ENCODE results near the gene GPR183.

GPR183 gene

GRCh38 chr13:99264051-99264450 is 43.1 kb downstream of the GPR183 start:
- H4K20me1 ChIP-seq (ENCODE audit: insufficient read depth, low read length, poor library complexity, severe bottlenecking), result peaks cover 18% of the 10 kb centered on the region
- no peaks in the 10 kb centered on the region for H3K9me3 ChIP-seq (ENCODE audit: insufficient read depth, low read depth, low read length)

GRCh38 chr13:99263126-99263785 is 43.9 kb downstream of the GPR183 start:
- Histone ChIP-seq H3K4me2 (ENCODE audit: low read depth, low read length, poor library complexity, severe bottlenecking) (peak overlapping the region; percentile 60), H3K9me3 (ENCODE audit: insufficient read depth, low read depth, low read length) (no peaks in the 10 kb centered on the region), H3K79me2 (ENCODE audit: insufficient read depth, low read length) (peaks cover 64% of the 10 kb centered on the region), H2AFZ (ENCODE audit: low read length) (no peak overlapping the region), H3K4me1 (ENCODE audit: insufficient read depth, low read length, poor library complexity, severe bottlenecking) (peaks cover 48% of the 10 kb centered on the region), H3K27me3 (ENCODE audit: insufficient read depth, low read length, poor library complexity, severe bottlenecking) (no peaks in the 10 kb centered on the region), H3K36me3 (ENCODE audit: insufficient read depth, low read length) (peaks cover 32% of the 10 kb centered on the region; the same call in 1 of the 2 replicates), H3K9me2 (replicated peaks; ENCODE audit: low read depth, low read length) (no peaks in the 10 kb centered on the region), H3F3A (ENCODE audit: low read depth) (no peaks in the 10 kb centered on the region), H3K9ac (ENCODE audit: low read depth, low read length, poor library complexity, severe bottlenecking) (no peak overlapping the region), H3K4me3 (ENCODE audit: low read length, poor library complexity, severe bottlenecking) (no peak overlapping the region), H4K20me1 (ENCODE audit: insufficient read depth, low read length, poor library complexity, severe bottlenecking) (peaks cover 18% of the 10 kb centered on the region)
- TF ChIP-seq EZH2phosphoT487 (IDR thresholded peaks at IDR 0.05; ENCODE audit: borderline replicate concordance) (no peak), CTCF (conservative IDR thresholded peaks at IDR 0.05; ENCODE audit: low read length) (no peak)

More at GRCh38 chr13:99264051-99264450, 43.1 kb downstream of the GPR183 start:
- H3K4me1 ChIP-seq (ENCODE audit: insufficient read depth, low read length, poor library complexity, severe bottlenecking), result peaks cover 41% of the 10 kb centered on the region
- H2AFZ ChIP-seq (ENCODE audit: low read length), result no peak overlapping the region
- peaks cover 58% of the 10 kb centered on the region for H3K79me2 ChIP-seq (ENCODE audit: insufficient read depth, low read length)
- H3F3A ChIP-seq (ENCODE audit: low read depth), result no peaks in the 10 kb centered on the region
- peak overlapping the region; percentile 60 for H3K4me2 ChIP-seq (ENCODE audit: low read depth, low read length, poor library complexity, severe bottlenecking)
- peaks cover 32% of the 10 kb centered on the region; the same call in 1 of the 2 replicates for H3K36me3 ChIP-seq (ENCODE audit: insufficient read depth, low read length)
- no peak for TF ChIP-seq EZH2phosphoT487 (IDR thresholded peaks at IDR 0.05; ENCODE audit: borderline replicate concordance)
- no peak for TF ChIP-seq CTCF (conservative IDR thresholded peaks at IDR 0.05; ENCODE audit: low read length)
- no peaks in the 10 kb centered on the region for H3K27me3 ChIP-seq (ENCODE audit: insufficient read depth, low read length, poor library complexity, severe bottlenecking)
- peak overlapping the region; percentile 28 for H3K9ac ChIP-seq (ENCODE audit: low read depth, low read length, poor library complexity, severe bottlenecking)
- H3K4me3 ChIP-seq (ENCODE audit: low read length, poor library complexity, severe bottlenecking), result peak overlapping the region; percentile 11
- no peaks in the 10 kb centered on the region for H3K9me2 ChIP-seq (replicated peaks; ENCODE audit: low read depth, low read length)

- H3K9me2 ChIP-seq (replicated peaks; ENCODE audit: low read depth, low read length), result no peaks in the 10 kb centered on the region
- H3F3A ChIP-seq (ENCODE audit: low read depth), result no peaks in the 10 kb centered on the region
- peaks cover 53% of the 10 kb centered on the region for H3K79me2 ChIP-seq (ENCODE audit: insufficient read depth, low read length)
- H3K9me3 ChIP-seq (ENCODE audit: insufficient read depth, low read depth, low read length), result no peaks in the 10 kb centered on the region
- peaks cover 31% of the 10 kb centered on the region; the same call in 1 of the 2 replicates for H3K36me3 ChIP-seq (ENCODE audit: insufficient read depth, low read length)
- no peaks in the 10 kb centered on the region for H3K27me3 ChIP-seq (ENCODE audit: insufficient read depth, low read length, poor library complexity, severe bottlenecking)
- H3K4me2 ChIP-seq (ENCODE audit: low read depth, low read length, poor library complexity, severe bottlenecking), result no peak overlapping the region
- H3K9ac ChIP-seq (ENCODE audit: low read depth, low read length, poor library complexity, severe bottlenecking), result no peak overlapping the region
- H2AFZ ChIP-seq (ENCODE audit: low read length), result no peak overlapping the region
- no peak overlapping the region for H3K4me3 ChIP-seq (ENCODE audit: low read length, poor library complexity, severe bottlenecking)
- H3K4me1 ChIP-seq (ENCODE audit: insufficient read depth, low read length, poor library complexity, severe bottlenecking), result peaks cover 53% of the 10 kb centered on the region
- peaks cover 14% of the 10 kb centered on the region for H4K20me1 ChIP-seq (ENCODE audit: insufficient read depth, low read length, poor library complexity, severe bottlenecking)
- TF ChIP-seq CTCF (conservative IDR thresholded peaks at IDR 0.05; ENCODE audit: low read length) (no peak), EZH2phosphoT487 (IDR thresholded peaks at IDR 0.05; ENCODE audit: borderline replicate concordance) (no peak)
Observed at GRCh38 chr13:99261059-99261458, 46.1 kb downstream of the GPR183 start.

All from Loucy (cell line).